C4-2B (cell line): ENCODE results near the gene PPA2.
"Not testable (repeated sequence)": the region's sequence is repeated elsewhere in the genome, so short reads cannot be mapped to it uniquely, and the experiment has no call there.

Source experiments
- H3K27ac ChIP-seq: fragments of 450-650 bp; 2 replicates; pipeline ENCODE4 v1.5.1; 2017
- ZFX ChIP-seq: fragments of 450-650 bp; IDR thresholded peaks from 2 replicates; pipeline ENCODE4 v1.6.1; 2017
- TF ChIP-seq, protein P1 (sequence below): fragments of 450-650 bp; conservative IDR thresholded peaks from 2 replicates; pipeline ENCODE4 v1.5.1; 2017; ENCODE audit warnings: mild to moderate bottlenecking

The PPA2 gene

DNA sequence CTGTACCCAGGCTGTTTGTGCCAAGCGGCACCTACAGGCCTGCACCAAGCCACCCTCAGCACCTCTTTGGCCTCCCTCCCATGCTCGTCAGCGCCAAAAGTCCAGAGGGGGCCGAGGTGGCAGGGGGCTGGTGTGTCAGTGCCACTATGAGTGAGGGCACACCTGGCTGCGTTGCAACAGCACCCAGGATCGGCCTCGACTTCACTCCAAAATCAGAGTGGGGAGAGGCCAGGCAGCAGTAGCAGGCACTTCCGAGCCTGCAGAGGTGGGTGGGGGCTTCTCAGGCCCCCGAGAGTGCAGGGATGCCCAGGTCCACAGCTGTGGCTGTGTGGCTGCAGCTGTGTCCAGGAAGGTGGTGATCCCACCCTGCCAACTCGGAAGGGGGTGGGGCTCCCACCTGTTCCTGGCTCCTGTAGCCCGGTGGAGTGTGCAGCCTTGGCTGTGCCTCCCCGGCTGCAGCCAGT lies 58.5 kb downstream of the PPA2 start:
- no peak for TF ChIP-seq ZFX
- TF ChIP-seq, protein P1, sequence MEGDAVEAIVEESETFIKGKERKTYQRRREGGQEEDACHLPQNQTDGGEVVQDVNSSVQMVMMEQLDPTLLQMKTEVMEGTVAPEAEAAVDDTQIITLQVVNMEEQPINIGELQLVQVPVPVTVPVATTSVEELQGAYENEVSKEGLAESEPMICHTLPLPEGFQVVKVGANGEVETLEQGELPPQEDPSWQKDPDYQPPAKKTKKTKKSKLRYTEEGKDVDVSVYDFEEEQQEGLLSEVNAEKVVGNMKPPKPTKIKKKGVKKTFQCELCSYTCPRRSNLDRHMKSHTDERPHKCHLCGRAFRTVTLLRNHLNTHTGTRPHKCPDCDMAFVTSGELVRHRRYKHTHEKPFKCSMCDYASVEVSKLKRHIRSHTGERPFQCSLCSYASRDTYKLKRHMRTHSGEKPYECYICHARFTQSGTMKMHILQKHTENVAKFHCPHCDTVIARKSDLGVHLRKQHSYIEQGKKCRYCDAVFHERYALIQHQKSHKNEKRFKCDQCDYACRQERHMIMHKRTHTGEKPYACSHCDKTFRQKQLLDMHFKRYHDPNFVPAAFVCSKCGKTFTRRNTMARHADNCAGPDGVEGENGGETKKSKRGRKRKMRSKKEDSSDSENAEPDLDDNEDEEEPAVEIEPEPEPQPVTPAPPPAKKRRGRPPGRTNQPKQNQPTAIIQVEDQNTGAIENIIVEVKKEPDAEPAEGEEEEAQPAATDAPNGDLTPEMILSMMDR: no peak
- no peak overlapping the region for H3K27ac ChIP-seq

DNA sequence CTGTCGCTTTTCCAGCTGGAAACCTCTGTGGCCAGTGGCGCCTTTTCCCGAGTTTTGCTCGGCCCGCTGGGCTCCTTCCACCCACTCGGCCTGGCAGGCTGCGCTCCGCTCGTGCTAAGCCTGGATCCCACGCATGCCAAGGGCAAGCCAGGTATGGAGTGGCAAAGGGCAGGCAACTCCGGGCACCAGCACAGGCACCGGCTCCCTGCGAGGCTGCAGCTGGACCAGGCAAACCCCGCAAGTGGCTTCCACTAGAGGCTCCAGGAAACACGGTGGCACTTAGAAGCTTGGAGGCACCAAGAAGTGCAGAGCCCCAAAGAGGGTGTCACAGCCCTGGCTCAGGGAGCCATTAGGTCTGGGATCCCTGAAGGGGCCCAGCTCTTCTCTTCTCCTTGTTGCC lies 59.5 kb downstream of the PPA2 start:
- TF ChIP-seq, protein P1: no peak
- TF ChIP-seq ZFX: no peak
- no peak overlapping the region for H3K27ac ChIP-seq

DNA sequence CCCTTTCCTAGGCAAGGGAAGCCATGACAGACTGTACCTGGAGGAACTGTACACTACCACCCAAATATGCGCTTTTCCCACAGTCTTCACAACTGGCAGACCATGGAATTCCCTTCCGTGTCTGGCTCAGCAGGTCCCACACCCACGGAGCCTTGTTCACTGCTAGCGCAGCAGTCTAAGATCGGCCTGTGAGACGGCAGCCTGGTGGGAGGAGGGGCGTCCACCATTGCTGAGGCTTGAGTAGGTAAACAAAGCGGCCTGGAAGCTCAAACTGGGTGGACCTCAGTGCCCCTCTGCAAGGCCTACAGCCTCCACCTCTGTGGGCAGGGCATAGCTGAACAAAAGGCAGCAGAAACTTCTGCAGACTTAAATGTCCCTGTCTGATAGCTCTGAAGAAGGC lies 64.7 kb downstream of the PPA2 start:
- not testable (repeated sequence) for H3K27ac ChIP-seq

DNA sequence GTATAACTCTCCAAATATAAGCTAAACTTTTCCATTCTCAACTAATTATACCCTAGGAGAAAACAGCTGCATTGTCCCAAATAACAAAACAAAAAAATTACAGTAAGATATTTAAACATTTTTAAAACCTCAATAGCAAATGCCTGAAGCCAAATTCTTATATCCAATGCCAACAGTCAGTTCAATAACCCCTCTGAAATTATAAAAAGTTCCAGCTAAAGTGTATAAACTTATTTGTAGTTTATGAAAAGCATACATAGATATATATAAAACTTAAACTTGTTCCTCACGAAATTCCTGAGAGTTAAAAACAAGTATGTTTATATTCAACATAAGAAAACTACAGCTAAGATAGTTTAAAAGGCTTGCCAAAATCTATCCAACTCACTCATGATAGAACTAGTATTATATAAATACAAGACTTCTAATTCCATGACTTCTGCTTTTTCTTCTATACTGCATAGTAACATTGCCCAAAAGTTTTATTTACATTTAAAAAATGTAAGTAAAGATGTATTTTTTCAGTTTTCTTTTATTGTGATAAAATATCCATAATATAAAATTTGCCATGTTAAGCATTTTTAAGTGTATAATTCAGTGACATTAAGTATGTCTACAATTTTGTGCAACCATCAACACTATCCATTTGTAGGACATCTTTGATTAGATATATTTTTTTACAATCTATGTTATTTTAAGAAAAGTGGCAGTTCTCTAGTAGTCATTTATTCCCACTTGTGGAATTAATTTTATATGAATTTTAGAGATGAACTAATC lies 72.8 kb downstream of the PPA2 start:
- TF ChIP-seq, protein P1: no peak
- TF ChIP-seq ZFX: no peak
- H3K27ac ChIP-seq: no peak overlapping the region

DNA sequence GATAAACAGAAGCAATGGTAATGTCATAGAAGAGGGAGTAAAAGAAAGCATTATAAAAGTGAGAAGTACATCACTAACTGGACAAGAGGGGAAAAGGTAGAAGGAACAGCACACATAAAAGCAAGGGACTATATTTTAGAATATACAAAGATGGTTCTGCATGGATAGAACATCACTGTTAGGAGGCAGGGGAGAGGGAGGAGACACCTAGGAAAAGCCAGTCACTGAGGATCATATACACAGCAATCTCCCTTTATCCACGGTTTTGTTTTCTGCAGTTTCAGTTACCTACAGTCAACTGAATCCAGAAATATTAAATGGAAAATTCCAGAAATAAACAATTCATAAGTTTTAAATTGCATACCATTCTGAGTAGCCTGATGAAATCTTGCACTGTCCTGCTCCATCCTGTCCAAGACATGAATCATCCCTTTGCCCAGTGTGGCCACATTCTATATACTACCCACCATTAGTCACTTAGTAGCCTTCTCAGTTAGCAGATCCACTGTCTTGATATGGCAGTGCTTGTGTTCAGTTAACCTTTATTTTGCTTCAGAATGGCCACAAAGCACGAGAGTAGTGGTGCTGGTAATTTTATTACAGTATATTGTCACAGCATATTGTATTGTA lies 74.2 kb downstream of the PPA2 start:
- no peak overlapping the region for H3K27ac ChIP-seq
- no peak for TF ChIP-seq ZFX
- TF ChIP-seq, protein P1: no peak

DNA sequence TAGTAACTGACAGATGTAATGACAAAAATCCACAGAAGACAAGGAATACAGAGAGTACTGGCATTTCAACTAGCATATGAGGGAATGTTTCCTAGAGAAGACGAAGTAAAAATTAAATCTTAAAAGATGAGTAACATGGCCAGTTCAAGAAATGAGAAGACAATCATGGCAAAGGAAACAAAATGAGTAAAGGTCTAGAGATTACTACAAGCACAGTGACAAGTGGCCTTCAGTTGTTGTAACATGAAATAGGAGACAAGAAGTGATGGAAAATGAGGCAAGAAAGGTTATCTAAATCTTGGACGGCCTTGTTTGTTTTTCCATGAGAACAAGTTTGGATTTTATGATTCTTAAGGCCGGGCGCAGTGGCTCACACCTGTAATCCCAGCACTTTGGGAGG lies 81.0 kb downstream of the PPA2 start:
- no peak overlapping the region for H3K27ac ChIP-seq
- TF ChIP-seq ZFX: no peak
- TF ChIP-seq, protein P1: no peak

DNA sequence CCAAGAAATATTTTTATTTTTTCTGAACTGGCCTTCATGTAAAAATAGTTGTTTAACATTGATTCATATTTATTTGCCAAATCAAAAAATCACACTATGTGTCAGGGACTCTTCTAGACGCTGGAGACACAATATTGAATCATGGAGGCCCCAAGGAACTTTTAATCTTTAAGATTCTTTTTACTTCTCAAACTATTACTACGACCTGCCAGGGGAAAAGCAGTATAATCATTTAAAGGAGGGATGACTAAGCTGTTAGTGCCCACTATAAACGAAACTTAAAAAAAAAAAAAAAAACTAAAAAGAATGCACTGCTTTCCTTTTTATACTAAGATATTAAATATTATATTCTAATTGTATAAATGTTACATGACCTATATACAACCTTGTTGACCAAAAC lies 84.7 kb downstream of the PPA2 start:
- H3K27ac ChIP-seq: no peak overlapping the region
- TF ChIP-seq, protein P1: no peak
- TF ChIP-seq ZFX: no peak
